GM21447 (cell line): ENCODE data around the gene UNC45A.

Source experiments
- ATAC-seq: cut with Tn5 transposase; IDR thresholded peaks from one replicate; pipeline ENCODE4 v1.9.1; 2021; ENCODE audit not compliant: unreplicated experiment

Gene UNC45A

DNA sequence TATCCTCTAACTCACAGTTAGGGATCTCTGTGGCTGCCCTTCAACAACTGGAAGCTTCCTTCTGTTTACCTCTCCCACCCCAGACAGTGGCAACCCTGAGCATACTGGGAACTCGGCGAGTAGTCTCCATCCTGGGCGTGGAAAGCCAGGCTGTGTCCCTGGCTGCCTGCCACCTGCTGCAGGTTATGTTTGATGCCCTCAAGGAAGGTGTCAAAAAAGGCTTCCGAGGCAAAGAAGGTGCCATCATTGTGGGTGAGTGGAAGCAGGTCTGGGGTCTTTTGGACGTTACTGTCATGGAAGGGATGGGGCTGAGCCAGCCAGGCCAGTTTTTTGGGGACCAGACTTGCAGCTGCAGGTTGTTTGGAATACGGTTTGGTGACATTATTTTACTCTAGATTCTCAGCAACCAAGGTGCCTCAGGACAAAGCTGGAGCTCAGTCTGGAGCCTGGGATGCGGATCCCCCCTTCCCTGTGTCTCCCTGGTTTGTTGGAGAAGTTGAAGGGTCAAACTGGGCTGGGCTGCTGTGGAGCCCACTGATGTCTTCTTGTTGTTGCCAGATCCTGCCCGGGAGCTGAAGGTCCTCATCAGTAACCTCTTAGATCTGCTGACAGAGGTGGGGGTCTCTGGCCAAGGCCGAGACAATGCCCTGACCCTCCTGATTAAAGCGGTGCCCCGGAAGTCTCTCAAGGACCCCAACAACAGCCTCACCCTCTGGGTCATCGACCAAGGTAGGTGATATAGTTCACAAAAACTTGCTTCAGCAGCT, 7.5 kb downstream of the UNC45A start:
- ATAC-seq, result no peak

DNA sequence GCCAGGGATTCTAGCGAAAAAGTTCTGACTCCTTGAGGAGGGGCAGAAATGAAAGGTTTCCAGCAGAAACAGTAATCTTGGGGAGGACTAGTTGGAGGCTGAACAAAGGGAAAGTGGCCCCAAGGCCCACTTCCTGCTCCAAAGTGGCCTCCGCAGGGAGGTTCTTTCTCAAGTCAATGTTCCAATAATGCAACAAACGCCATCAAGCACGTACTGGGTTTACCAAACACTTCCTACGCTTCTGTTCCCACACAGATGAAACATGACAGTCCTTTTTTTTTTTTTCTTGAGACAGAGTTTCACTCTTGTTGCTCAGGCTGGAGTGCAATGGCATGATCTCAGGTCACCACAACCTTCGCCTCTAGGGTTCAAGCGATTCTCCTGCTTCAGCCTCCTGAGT, 10.0 kb downstream of the UNC45A start:
- no peak for ATAC-seq

DNA sequence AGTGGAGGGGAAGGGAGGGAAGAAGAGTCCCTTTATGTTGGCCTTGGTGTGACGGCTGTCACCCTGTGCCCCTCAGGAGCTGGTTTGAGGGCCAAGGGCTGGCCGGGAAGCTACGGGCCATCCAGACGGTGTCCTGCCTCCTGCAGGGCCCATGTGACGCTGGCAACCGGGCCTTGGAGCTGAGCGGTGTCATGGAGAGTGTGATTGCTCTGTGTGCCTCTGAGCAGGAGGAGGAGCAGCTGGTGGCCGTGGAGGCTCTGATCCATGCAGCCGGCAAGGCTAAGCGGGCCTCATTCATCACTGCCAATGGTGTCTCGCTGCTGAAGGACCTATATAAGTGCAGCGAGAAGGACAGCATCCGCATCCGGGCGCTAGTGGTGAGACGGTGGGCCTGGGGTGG, 11.5 kb downstream of the UNC45A start:
- ATAC-seq, result no peak

DNA sequence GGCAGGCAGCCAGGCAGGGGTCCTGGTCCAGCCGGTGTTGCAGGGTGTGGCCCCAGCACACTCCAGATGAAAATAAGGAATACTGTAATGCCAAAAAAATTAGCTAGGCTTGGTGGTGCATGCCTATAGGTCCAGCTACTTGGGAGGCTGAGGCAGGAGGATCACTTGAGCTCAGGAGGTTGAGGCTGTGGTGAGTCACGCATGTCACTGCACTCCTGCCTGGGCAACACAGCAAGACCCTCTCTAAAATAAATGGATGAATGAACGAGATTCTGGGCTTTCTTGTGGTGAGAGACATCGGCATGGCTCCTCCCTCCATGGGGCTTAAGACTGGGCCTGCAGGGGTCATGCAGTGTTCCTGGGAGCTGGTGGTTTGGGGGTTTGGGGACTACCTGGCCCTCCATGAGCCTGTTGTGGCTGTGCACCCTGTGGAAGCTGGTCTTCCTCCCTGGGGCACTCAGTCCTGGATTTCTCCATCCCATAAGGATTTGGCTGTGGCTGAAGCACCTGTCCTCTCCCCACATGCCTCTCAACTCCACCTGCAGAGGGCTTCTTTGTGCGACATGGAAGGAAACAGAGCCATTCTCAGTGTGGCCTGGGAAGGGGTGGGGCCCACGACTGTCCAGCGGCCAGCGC, 12.0 kb downstream of the UNC45A start:
- no peak for ATAC-seq

DNA sequence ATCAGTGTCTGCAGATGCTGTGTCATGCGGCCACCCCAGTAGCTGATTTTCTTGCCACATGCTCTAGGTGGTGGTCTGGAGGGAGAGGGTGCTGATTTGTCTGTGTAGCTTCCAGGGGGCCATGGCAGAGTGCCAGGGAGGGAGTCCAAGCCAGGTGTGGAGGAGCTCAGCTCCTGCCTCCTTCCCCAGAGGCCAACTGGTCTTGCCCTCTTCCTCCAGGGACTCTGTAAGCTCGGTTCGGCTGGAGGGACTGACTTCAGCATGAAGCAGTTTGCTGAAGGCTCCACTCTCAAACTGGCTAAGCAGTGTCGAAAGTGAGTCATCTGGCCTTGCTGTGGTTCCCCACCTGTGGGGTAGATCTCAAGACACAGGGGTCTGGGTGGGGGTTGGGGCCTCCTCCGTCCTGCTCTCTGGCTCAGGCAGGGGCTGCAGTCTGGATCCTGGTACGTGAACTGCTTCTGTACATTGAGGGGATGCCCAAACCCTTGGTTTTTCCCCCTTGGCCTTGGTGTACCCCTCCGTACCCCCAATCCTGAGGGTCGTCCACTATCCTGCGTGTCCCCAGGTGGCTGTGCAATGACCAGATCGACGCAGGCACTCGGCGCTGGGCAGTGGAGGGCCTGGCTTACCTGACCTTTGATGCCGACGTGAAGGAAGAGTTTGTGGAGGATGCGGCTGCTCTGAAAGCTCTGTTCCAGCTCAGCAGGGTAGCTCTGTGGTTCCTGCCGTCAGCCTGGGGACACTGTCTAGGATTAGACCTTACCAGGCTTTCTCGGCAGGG, 12.7 kb downstream of the UNC45A start:
- ATAC-seq, result no peak

DNA sequence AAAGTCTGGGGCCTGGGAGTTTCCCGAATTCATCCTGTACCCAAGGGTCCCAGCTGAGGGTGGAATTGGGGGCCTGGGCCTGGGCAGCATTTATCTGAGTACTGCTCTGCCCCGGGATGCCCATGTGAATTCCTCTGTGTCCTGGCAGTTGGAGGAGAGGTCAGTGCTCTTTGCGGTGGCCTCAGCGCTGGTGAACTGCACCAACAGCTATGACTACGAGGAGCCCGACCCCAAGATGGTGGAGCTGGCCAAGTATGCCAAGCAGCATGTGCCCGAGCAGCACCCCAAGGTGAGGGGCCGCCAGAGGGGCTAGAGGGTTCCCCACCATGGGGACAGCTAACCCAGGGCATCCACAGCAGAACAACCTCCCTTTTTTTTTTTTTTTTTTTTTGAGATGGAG, 13.4 kb downstream of the UNC45A start:
- ATAC-seq, result no peak

DNA sequence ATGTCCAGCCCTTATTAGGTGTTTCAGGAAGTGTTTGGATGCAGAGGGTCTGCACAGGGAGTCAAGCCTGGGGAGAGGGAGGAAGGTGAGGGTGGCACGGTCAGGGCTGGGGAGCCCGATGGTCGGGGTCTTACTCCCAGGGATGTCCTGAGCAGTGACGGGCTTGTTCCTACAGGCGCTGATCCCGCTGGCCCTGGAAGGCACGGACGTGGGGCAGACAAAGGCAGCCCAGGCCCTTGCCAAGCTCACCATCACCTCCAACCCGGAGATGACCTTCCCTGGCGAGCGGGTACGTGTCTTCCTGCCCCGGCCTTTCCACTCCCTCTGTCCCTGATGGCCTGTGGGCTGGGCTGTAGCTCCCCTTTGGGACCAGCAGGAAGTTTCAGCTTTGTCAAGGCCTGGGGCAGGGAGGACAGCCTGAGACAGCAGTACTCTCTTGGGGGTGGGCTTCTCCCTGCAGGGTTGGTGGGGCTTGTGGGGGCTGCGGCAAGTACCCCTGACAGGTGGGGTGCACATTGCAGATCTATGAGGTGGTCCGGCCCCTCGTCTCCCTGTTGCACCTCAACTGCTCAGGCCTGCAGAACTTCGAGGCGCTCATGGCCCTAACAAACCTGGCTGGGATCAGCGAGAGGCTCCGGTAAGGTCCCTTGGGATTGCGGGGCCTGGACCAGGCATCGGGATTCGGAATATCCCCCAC, 15.0 kb downstream of the UNC45A start:
- ATAC-seq, result no peak

DNA sequence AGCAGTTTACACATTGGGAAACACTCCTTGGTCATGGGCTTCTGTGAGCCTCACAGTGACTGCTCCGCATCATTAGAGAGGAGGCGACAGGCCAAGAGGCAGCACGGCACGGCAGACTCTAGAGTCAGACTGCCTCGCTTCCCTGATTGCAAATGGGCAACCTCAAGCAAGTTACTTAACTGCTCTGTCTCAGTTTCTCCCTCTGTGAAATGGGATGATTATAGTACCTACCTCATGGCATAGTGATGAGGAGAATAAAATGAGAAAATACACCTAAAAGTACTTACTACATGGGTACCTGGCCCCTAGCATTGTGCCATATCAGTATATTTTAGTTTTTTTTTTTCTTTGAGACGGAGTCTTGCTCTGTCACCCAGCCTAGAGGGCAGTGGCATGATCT, 15.6 kb downstream of the UNC45A start:
- no peak for ATAC-seq

DNA sequence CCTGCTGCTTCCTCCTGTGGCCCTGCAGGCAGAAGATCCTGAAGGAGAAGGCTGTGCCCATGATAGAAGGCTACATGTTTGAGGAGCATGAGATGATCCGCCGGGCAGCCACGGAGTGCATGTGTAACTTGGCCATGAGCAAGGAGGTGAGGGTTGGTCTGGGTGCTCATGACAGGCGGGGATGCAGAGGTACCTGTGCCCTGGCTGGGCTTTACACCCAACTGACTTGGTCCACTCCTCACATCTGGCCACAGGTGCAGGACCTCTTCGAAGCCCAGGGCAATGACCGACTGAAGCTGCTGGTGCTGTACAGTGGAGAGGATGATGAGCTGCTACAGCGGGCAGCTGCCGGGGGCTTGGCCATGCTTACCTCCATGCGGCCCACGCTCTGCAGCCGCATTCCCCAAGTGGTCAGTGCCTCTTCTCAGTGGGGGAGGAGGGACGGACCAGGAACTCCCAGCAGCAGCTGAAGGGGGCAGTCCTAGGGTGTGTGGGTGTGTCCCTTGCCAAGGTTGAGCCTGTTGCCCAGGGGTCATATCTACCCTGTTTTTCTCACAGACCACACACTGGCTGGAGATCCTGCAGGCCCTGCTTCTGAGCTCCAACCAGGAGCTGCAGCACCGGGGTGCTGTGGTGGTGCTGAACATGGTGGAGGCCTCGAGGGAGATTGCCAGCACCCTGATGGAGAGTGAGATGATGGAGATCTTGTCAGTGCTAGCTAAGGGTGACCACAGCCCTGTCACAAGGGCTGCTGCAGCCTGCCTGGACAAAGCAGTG, 18.0 kb downstream of the UNC45A start:
- no peak for ATAC-seq

DNA sequence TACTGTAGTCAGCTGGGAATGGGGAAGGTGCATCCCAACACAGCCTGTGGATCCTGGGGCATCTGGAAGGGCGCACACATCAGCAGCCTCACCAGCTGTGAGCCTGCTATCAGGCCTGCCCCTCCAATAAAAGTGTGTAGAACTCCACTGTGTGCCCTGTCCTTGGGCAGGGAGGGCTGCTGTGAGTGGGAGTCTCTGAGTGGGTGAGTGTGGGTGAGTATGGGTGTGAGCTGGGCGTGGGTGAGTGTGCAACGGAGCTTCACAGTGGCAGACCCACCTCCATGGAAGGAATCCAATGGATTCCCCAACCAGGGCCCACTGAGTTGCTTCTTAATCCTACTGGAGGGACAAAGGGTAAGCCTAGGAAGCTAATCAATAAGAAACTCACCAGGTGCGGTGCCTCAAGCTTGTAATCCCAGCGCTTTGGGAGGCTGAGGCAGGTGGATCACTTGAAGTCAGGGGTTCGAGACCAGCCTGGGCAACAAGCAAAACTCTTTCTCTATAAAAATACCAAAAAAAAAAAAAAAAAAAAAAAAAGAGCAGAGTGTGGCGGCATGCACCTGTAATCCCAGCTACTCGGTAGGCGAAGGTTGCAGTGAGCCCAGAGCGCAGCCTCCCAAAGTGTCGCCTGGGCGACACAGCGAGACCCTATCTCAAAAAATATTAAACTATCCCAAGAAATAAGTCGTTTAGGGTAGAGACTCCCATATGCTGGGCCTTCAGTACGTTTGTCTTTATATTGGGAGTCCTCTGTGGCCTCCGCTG, 19.0 kb downstream of the UNC45A start:
- ATAC-seq, result no peak

DNA sequence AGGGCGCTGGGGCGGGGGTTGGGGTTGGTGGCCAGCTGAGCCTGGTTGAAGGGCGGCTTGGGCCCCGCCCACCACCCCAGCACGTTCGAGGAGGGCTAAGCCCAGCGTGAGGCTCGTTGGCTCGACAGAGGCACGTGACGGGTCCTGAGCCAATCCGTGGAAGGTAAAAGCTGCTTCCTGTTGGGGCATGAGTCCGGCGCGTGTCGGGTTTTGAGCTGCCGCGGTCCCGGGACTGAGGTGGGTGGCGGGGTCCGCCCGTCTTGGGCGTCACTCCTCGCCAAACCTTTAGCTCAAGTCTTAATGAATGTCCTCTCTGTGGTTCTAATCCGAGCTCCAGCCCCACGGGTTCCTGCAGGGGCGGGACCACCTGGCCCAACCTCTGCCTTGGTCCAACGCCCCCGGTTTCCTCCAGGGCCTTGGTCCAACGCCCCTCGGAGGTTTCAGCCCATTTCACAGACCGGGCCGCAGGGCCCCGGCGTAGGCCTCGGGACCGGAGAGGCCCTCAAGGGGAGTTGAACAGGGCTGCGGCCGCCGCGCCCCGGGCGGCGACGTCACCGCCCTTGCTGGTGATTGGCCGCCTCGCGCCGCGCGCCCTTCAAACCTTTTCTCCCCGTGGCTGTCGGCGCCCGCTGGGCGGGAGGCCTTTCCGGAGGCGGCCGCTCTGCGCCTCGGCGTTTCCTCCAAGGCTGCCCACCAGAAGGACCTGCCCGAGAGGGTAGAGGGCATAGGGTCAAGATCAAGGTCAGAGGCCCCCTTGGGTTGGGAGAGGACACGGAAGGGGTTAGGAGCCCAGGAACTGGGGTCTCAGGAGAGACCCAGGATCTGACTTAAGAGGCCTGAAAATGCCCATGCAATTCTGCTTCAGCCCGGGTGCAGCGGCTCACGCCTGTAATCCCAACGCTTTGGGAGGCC, 19.9 kb downstream of the UNC45A start, which contains the start of gene RCCD1:
TSS of gene RCCD1 (plus strand) at position 173 of the 912 bp plus-strand sequence. CDS start 1,851 bp downstream, outside the sequence.
- peak; percentile 95 for ATAC-seq

DNA sequence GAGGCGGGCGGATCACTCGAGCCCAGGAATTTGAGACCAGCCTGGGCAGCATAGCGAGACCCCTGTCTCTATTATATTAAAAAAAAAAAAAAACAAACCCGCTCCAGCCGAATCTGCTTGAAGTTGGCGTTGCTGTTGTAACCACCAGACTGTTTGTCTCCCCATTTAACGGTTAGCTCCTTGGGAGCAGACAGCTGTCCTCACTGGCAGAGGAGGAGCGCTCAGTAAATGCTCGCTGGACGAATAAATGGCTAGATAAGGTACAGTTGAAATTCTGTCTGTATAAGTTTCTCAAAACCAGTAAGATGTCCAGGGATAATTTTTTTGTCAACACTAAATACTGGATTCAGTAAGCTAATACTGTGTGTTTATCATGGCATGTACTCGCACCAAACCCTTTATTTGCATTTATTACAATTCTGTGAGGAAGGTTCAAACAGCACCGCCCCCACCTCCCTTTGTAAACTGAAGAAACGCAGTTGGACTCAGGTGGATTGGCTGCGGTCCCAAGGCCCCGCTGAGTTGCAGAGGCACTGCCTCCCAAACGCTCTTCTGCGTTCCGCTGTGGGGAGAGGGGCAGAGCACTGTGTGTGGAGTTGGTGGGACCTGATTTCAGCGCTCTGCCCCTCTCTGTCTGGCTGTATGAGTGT, 20.7 kb downstream of the UNC45A start:
- no peak for ATAC-seq

DNA sequence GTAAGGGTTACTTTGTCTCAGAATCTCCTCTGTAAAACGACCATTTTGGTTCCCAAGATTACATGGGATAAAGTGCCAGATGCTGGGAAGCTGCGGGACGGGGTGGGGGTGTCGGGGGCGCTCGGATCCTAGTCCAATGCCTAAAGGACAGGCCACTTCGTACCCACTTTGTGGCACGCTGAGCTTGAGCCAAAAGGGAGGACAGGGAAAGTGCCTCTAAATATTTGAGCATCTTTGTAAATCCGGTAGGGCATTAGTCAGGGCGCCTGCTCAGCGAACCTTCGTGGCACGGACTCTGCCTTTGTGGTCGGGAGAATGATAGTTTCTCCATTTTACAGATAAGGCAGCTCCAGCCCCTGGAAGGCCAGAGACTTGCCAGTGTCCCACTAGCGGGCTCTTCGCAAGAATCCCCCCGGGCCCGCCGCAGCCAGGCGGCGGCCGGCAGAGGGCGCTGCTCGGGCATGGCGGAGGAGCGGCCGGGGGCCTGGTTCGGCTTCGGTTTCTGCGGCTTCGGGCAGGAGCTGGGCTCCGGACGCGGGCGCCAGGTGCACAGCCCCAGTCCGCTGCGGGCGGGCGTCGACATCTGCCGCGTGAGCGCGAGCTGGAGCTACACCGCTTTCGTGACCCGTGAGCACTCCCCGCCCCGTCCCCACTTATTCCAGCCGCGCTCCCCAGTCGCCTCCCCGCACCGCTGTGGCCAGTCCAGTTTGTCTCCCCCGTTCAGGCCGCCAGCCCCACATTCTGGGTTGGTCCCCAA, 21.4 kb downstream of the UNC45A start:
- ATAC-seq, result no peak

DNA sequence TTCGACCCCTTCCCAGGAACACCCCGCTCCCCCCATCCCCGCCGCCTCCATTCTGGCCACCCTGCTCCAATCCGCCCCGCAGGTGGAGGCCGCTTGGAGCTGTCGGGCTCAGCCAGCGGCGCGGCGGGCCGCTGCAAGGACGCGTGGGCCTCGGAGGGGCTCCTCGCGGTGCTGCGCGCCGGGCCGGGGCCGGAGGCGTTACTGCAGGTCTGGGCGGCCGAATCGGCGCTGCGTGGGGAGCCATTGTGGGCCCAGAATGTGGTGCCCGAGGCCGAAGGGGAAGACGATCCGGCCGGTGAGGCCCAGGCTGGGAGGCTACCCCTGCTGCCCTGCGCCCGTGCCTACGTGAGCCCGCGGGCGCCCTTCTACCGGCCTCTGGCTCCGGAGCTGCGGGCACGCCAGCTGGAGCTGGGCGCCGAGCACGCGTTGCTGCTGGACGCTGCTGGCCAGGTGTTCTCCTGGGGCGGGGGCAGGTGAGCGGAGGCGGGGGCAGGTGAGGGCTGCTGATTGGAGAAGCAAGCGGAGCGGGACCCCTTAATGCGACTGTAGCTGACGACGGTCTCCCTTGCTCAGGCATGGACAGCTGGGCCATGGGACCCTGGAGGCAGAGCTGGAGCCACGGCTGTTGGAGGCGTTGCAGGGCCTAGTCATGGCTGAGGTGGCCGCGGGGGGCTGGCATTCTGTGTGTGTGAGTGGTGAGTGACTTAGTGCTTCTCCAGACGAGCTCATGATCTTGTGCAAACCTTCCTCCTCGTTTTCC, 22.1 kb downstream of the UNC45A start:
- no peak for ATAC-seq

DNA sequence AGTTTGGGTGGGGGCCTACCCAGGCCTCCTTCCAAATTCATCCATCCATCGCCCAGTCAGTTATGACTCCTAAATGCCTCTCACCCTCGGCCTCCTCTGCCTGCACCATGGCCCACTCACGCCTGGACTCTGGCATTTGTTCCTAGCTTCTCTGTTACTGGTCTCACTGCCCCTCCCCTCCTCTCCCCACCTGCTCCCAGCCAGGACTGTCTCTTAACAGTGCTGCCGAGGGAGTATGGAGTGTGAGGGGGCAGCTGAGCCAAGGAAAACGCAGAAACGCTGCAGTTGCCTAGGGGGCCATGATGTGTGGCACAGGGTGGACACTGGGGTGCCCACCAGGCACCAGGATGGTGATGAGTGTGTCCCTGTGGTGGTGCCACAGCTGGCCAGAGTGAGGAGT, 22.7 kb downstream of the UNC45A start:
- ATAC-seq, result no peak

DNA sequence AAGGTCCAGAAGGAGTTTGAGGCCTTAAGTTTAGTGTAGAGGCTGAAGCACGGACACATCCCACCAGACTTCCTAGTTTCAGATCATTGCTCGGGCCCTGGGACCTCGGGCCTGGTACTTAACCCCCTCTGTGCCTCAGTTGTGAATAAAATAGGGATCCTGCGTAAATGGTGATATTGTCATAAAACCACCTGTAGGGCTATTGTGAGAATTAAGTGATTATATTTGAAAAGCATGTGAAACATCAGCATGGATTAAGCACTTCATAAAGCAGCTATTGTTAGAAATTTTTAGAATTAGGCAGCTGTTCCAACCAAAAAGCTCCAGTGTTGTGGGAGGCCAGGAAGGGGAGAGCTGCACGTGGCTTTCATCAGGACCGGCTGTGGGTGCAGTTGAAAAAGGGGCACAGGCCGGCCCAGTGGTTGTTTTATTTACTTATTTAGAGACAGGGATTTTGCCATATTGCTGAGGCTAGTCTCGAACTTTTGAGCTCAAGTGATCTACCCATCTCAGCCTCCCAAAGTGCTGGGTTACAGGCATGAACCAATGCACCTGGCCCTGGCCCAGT, 24.0 kb downstream of the UNC45A start:
- ATAC-seq, result no peak
